ENCODE measurements around the gene SCARB2. TPM values are rescaled to one million over a fixed set of nuclear protein-coding genes. Genes with fewer than 3 reads are reported as not detected.

The SCARB2 gene
- total RNA-seq, 1 experiment from 2014 or later, result 51.3 TPM

DNA sequence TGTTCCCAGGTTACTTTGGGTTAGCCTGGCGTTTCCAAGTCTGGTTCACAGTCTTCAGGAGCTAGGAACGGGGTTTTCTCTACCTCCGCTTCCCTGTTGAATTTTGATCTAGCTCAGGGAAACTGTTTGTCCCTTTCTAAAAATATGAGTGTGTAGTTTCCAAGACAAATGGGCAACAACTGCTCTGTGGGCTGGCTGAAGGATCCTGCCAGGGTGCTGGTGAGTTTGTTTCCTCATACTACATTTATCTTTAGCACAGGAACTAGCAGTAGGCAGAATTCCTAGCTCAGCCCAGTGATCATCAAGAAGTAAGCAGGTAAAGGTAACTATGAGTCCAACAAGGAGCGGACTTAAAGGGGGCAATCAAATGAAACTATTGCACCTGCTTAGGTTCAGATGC lies 24.6 kb upstream of the SCARB2 start:
- peaks cover 11% of the 10 kb centered on the region for H3K79me2 ChIP-seq (ENCODE audit: insufficient read depth, low read length)
- ChIA-PET RAD21 (ENCODE audit: low non-redundant PET in 1 of 2, low total read pairs in 2 of 2, uncharacterized antibody in 2 of 2, unreplicated experiment in 2 of 2) (no interaction called here), CTCF (no interaction called here), POLR2A (no interaction called here)
- H3K9me2 ChIP-seq (ENCODE audit: insufficient read depth), result no peaks in the 10 kb centered on the region
- no peak overlapping the region for H3K4me3 ChIP-seq (replicated peaks in 1 of 2; ENCODE audit: low read depth in 1 of 2, low read length in 2 of 2)
- H2AFZ ChIP-seq (ENCODE audit: low read depth, low read length, poor library complexity, severe bottlenecking), result no peak overlapping the region
- BruUV-seq (replicated peaks), result no TSS peak
- no peak overlapping the region for H3K9ac ChIP-seq (ENCODE audit: low read length)
- no peaks in the 10 kb centered on the region for H3K27me3 ChIP-seq (ENCODE audit: insufficient read depth, low read length)
- H3K4me2 ChIP-seq (ENCODE audit: low read length), result no peak overlapping the region
- no peak for TF ChIP-seq CTCF (IDR thresholded peaks at IDR 0.05 in 2 of 3, conservative IDR thresholded peaks at IDR 0.05 in 1 of 3; ENCODE audit: borderline replicate concordance in 1 of 3, insufficient read depth in 1 of 3, low read depth in 2 of 3, low read length in 2 of 3)
- intact Hi-C loops (cut with micrococcal nuclease), result no loop called here
- no peak overlapping the region for H3K27ac ChIP-seq (ENCODE audit: low read depth, low read length)
- H3K9me3 ChIP-seq (ENCODE audit: control insufficient read depth in 1 of 2, insufficient read depth in 1 of 2, low read depth in 1 of 2, low read length in 2 of 2), result peaks cover 5 to 10% of the 10 kb centered on the region in 2 experiments; a peak in 3 of 4 replicates
- peaks cover 17 to 22% of the 10 kb centered on the region in 2 experiments for H3K4me1 ChIP-seq (ENCODE audit: control insufficient read depth in 1 of 2, insufficient read depth in 2 of 2, low read length in 2 of 2)
- no peaks in the 10 kb centered on the region for H3K36me3 ChIP-seq (ENCODE audit: control insufficient read depth in 1 of 2, insufficient read depth in 2 of 2, low read length in 2 of 2)
- no peaks in the 10 kb centered on the region for H4K20me1 ChIP-seq (ENCODE audit: insufficient read depth)
- no peak for DNase-seq (ENCODE audit: low read depth, low spot score)
- no peak for ATAC-seq

- peak overlapping the region in 1 of 2 experiments; percentile 36; a peak in 2 of 4 replicates for H3K4me3 ChIP-seq (replicated peaks in 1 of 2; ENCODE audit: low read depth in 1 of 2, low read length in 2 of 2)
- TF ChIP-seq ELF1 (IDR thresholded peaks at IDR 0.05; ENCODE audit: borderline replicate concordance, low read depth) (no peak; the same call in 1 of the 2 replicates), FOSL1 (IDR thresholded peaks at IDR 0.05; ENCODE audit: low read depth) (peak; percentile 49), RAD21 (IDR thresholded peaks at IDR 0.05; ENCODE audit: low read depth) (peak; percentile 21), ZNF274 (IDR thresholded peaks at IDR 0.05; ENCODE audit: low read depth, low read length) (no peak), ZFX (IDR thresholded peaks at IDR 0.05) (no peak), JUND (IDR thresholded peaks at IDR 0.05) (peak; percentile 75), CEBPB (IDR thresholded peaks at IDR 0.05; ENCODE audit: low read depth) (peak; percentile 65; the same call in 1 of the 2 replicates), SP1 (IDR thresholded peaks at IDR 0.05; ENCODE audit: low read depth) (peak; percentile 87), EGR1 (IDR thresholded peaks at IDR 0.05; ENCODE audit: low read depth) (no peak), YY1 (IDR thresholded peaks at IDR 0.05; ENCODE audit: extremely low read depth, insufficient replicate concordance, low read depth, low read length) (no peak), CTCF (IDR thresholded peaks at IDR 0.05 in 2 of 3, conservative IDR thresholded peaks at IDR 0.05 in 1 of 3; ENCODE audit: borderline replicate concordance in 1 of 3, insufficient read depth in 1 of 3, low read depth in 2 of 3, low read length in 2 of 3) (no peak), ATF3 (IDR thresholded peaks at IDR 0.05) (no peak), EZH2phosphoT487 (IDR thresholded peaks at IDR 0.05; ENCODE audit: borderline replicate concordance) (no peak), POLR2A (IDR thresholded peaks at IDR 0.05; ENCODE audit: borderline replicate concordance, extremely low read depth, insufficient read depth, insufficient read length) (no peak), EZH2 (IDR thresholded peaks at IDR 0.05) (no peak), SRF (IDR thresholded peaks at IDR 0.05; ENCODE audit: low read depth) (0 out of 2 replicates have a peak, but pooled peaks have one; percentile 19)
- TF ChIP-seq, protein P1, sequence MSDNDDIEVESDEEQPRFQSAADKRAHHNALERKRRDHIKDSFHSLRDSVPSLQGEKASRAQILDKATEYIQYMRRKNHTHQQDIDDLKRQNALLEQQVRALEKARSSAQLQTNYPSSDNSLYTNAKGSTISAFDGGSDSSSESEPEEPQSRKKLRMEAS (IDR thresholded peaks at IDR 0.05), result peak; percentile 50; the same call in 1 of the 2 replicates
Observed at GRCh38 chr4:76235915-76236314, 22.3 kb upstream of the SCARB2 start.

More at GRCh38 chr4:76235915-76236314, 22.3 kb upstream of the SCARB2 start:
- H3K27me3 ChIP-seq (ENCODE audit: insufficient read depth, low read length), result no peaks in the 10 kb centered on the region
- ChIA-PET RAD21 (ENCODE audit: low non-redundant PET in 1 of 2, low total read pairs in 2 of 2, uncharacterized antibody in 2 of 2, unreplicated experiment in 2 of 2) (no interaction called here), POLR2A (no interaction called here), CTCF (no interaction called here)
- H3K9me3 ChIP-seq (ENCODE audit: control insufficient read depth in 1 of 2, insufficient read depth in 1 of 2, low read depth in 1 of 2, low read length in 2 of 2), result peaks cover 8 to 10% of the 10 kb centered on the region in 2 experiments; a peak in 3 of 4 replicates
- H3K27ac ChIP-seq (ENCODE audit: low read depth, low read length), result peak overlapping the region; percentile 54
- H3K9me2 ChIP-seq (ENCODE audit: insufficient read depth), result no peaks in the 10 kb centered on the region
- intact Hi-C loops (cut with micrococcal nuclease), result loop anchor here (2.0 kb wide), 1 partner anchor 65 kb away; no protein-coding TSS in a partner anchor
- BruUV-seq (replicated peaks), result no TSS peak
- H3K79me2 ChIP-seq (ENCODE audit: insufficient read depth, low read length), result peaks cover 34% of the 10 kb centered on the region
- peak overlapping the region; percentile 76 for H3K4me2 ChIP-seq (ENCODE audit: low read length)
- H2AFZ ChIP-seq (ENCODE audit: low read depth, low read length, poor library complexity, severe bottlenecking), result peak overlapping the region; percentile 85
- H3K36me3 ChIP-seq (ENCODE audit: control insufficient read depth in 1 of 2, insufficient read depth in 2 of 2, low read length in 2 of 2), result peaks cover 0 to 14% of the 10 kb centered on the region in 2 experiments; a peak in 2 of 4 replicates
- DNase-seq (ENCODE audit: low read depth, low spot score) (no peak), ATAC-seq (no peak)
- no peaks in the 10 kb centered on the region for H4K20me1 ChIP-seq (ENCODE audit: insufficient read depth)
- peak overlapping the region; percentile 34 for H3K9ac ChIP-seq (ENCODE audit: low read length)
- H3K4me1 ChIP-seq (ENCODE audit: control insufficient read depth in 1 of 2, insufficient read depth in 2 of 2, low read length in 2 of 2), result peaks cover 17 to 26% of the 10 kb centered on the region in 2 experiments

Measured in HCT116 (cell line).